ENCODE results near the gene INO80C.

INO80C gene

DNA sequence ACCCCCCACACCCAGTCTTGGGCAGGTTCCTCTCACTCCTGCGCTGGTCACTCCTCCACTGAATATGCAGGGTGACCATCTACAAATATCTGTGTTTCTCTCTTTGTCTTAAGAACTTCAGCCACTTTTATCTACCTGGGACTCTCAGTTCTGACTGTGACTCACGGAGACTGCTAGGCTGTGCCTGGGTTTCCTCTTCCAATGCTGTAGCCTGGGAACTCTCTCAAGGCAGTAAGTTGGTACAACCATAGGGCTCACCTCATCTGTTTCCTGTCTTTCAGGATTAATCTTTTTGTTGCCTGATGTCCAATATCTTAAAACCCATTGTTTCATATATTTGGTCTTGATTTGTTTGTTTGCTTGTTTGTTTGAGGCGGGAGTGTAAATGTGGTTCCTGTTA, 73.4 kb downstream of the INO80C start:
- DNase-seq (ENCODE audit: low read depth): no peak

DNA sequence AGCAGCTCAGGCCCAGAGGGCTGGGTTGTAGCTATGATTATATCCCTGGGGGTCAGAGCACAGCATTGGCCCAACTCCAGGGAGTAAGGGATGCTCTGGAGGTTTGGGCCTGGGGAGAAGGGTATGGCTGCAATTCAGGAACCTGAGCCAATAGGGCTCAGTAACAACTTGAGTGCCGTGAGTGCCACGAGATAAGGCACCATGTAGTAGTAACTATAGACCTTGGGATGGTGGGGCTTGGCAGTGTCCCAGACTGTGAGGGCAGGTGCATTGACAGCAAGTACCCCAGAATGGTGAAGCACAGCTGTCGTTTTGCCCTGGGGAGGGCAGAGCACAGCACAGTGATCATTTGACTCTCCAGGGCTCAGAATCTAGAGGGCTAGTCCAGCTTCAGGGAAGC, 75.5 kb downstream of the INO80C start:
- DNase-seq (ENCODE audit: low read depth): no peak

DNA sequence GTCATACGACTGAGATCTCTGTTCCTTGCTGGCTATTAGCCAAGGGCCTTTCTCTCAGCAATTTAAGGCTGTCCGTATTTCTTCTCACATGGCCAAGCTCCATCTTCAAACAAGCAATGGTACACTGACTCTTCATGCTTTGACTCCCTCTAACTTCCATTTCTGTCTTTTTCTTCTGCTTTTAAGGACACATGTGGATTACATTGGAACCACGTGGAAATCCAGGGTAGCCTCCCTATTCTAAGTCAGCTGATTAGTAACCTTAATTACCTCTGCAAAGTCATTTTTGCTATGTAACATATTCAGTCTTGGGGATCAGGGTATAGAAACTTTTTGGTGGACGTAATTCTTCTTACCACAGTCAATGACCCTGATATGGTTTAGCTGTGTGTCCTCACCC, 79.2 kb downstream of the INO80C start:
- no peak for DNase-seq (ENCODE audit: low read depth)

Data from activated T-cell treated with anti-CD3 and anti-CD28 coated beads for 24 hours (primary cell).